HCT116 (cell line): ENCODE results near the gene RAVER1. TPM values are rescaled to one million over a fixed set of nuclear protein-coding genes. Genes with fewer than 3 reads are reported as not detected.

ENCODE experiments used
- ATAC-seq: fragments of 200-7000 bp; cut with Tn5 transposase; 2 replicates; pipeline ENCODE4 v1.9.1; 2020; ENCODE audit warnings: mild to moderate bottlenecking, moderate library complexity
- BruUV-seq: library from RNA; stranded (reverse); fragments of 400-500 nt; replicated peaks from 2 replicates; lab custom pipeline; 2021; lab: Mats Ljungman, UMichigan
- CTCF ChIA-PET: fragments of 300-600 bp; sonication (Branson Sonifier 250); formaldehyde crosslinking; loops from one replicate; lab custom pipeline; 2021; ENCODE audit warnings: antibody characterized with exemption; lab: Charles Lee
- POLR2A ChIA-PET: fragments of 300-600, 350-600 bp; sonication (Branson Sonifier 250); formaldehyde crosslinking; loops from one replicate; lab custom pipeline; 2021; ENCODE audit warnings: antibody characterized with exemption; lab: Charles Lee
- RAD21 ChIA-PET, 2 experiments: fragments of 300-600 bp; sonication (Branson Sonifier 250); formaldehyde crosslinking; loops; one replicate each; lab custom pipeline; 2023; ENCODE audit warnings: low total read pairs in 2 of 2; ENCODE audit not compliant: uncharacterized antibody in 2 of 2, unreplicated experiment in 2 of 2, low non-redundant PET in 1 of 2; lab: Charles Lee
- DNase-seq: peaks from one replicate; pipeline ENCODE4 v3.0.0-alpha.2; 2010; ENCODE audit warnings: low read depth, low spot score
- H2AFZ ChIP-seq: fragments of 200-600 bp; shearing (Covaris generic), sonication (generic); 2 replicates; pipeline ENCODE4 v1.6.1; 2017; ENCODE audit warnings: low read depth, mixed run types, mixed read lengths, antibody characterized with exemption, low read length; ENCODE audit not compliant: poor library complexity, severe bottlenecking
- H3K27ac ChIP-seq: 2 replicates; pipeline ENCODE4 v1.5.1; 2012; ENCODE audit warnings: low read depth, low read length
- H3K27me3 ChIP-seq: fragments of 200-600 bp; sonication (generic); 2 replicates; pipeline ENCODE4 v1.6.1; 2016; ENCODE audit warnings: mixed run types, low read length, mixed read lengths; ENCODE audit not compliant: insufficient read depth
- H3K36me3 ChIP-seq, 2 experiments: fragments of 200-500 bp in 1 of 2; fragments of 200-600 bp in 1 of 2; sonication (Bioruptor generic) in 1 of 2; sonication (generic) in 1 of 2; 2 replicates each; pipeline versions ENCODE4 v1.5.1 to v1.6.1; 2014 to 2016; ENCODE audit warnings: low read length in 2 of 2, inconsistent platforms in 1 of 2, mixed read lengths in 1 of 2, mixed run types in 1 of 2; ENCODE audit not compliant: insufficient read depth in 2 of 2, control insufficient read depth in 1 of 2
- H3K4me1 ChIP-seq, 2 experiments: fragments of 200-600 bp in 1 of 2; sonication (generic) in 1 of 2; 2 replicates each; pipeline versions ENCODE4 v1.5.1 to v1.6.1; 2012 to 2017; ENCODE audit warnings: low read length in 2 of 2, inconsistent platforms in 1 of 2, mild to moderate bottlenecking in 1 of 2, mixed read lengths in 1 of 2, mixed run types in 1 of 2, moderate library complexity in 1 of 2; ENCODE audit not compliant: insufficient read depth in 2 of 2, control insufficient read depth in 1 of 2
- H3K4me2 ChIP-seq: fragments of 200-600 bp; sonication (generic); 2 replicates; pipeline ENCODE4 v1.6.1; 2017; ENCODE audit warnings: mixed run types, low read length, mixed read lengths
- H3K4me3 ChIP-seq, 2 experiments: fragments of 200-600 bp in 1 of 2; sonication (generic) in 1 of 2; replicated peaks in 1 of 2; 2 replicates each; pipeline ENCODE4 v1.5.1; 2011 to 2016; ENCODE audit warnings: low read length in 2 of 2, control low read depth in 1 of 2, low read depth in 1 of 2, mild to moderate bottlenecking in 1 of 2, mixed read lengths in 1 of 2, mixed run types in 1 of 2
- H3K79me2 ChIP-seq: fragments of 200-600 bp; sonication (generic); 2 replicates; pipeline ENCODE4 v1.6.1; 2017; ENCODE audit warnings: mild to moderate bottlenecking, mixed run types, low read length, moderate library complexity, mixed read lengths; ENCODE audit not compliant: insufficient read depth
- H3K9ac ChIP-seq: fragments of 200-600 bp; sonication (generic); 2 replicates; pipeline ENCODE4 v1.6.1; 2016; ENCODE audit warnings: low read length, mixed read lengths
- H3K9me2 ChIP-seq: fragments of 200-600 bp; sonication (generic), shearing (Covaris generic); 2 replicates; pipeline ENCODE4 v1.6.1; 2017; ENCODE audit warnings: mixed run types, mild to moderate bottlenecking, moderate library complexity; ENCODE audit not compliant: insufficient read depth
- H3K9me3 ChIP-seq, 2 experiments: fragments of 200-500 bp in 1 of 2; fragments of 200-600 bp in 1 of 2; sonication (Bioruptor generic) in 1 of 2; sonication (generic) in 1 of 2; 2 replicates each; pipeline ENCODE4 v1.6.1; 2014 to 2017; ENCODE audit warnings: low read length in 2 of 2, mixed read lengths in 2 of 2, inconsistent platforms in 1 of 2, low read depth in 1 of 2, mild to moderate bottlenecking in 1 of 2, mixed run types in 1 of 2, moderate library complexity in 1 of 2; ENCODE audit not compliant: control insufficient read depth in 1 of 2, insufficient read depth in 1 of 2
- H4K20me1 ChIP-seq: fragments of 200-600 bp; sonication (generic), shearing (Covaris generic); 2 replicates; pipeline ENCODE4 v1.6.1; 2017; ENCODE audit warnings: mixed run types, mild to moderate bottlenecking, moderate library complexity; ENCODE audit not compliant: insufficient read depth
- CBX3 ChIP-seq: IDR thresholded peaks from 2 replicates; pipeline ENCODE4 v1.6.1; 2012; ENCODE audit warnings: low read depth
- CEBPB ChIP-seq: IDR thresholded peaks from 2 replicates; pipeline ENCODE4 v1.6.1; 2012; ENCODE audit warnings: low read depth
- EGR1 ChIP-seq: IDR thresholded peaks from 2 replicates; pipeline ENCODE4 v1.6.1; 2012; ENCODE audit warnings: low read depth
- ELF1 ChIP-seq: IDR thresholded peaks from 2 replicates; pipeline ENCODE4 v1.6.1; 2012; ENCODE audit warnings: low read depth, borderline replicate concordance
- EZH2phosphoT487 ChIP-seq: fragments of 200-600 bp; IDR thresholded peaks from 2 replicates; pipeline ENCODE4 v1.6.1; 2018; ENCODE audit warnings: antibody characterized with exemption, borderline replicate concordance
- JUND ChIP-seq: IDR thresholded peaks from 2 replicates; pipeline ENCODE4 v1.6.1; 2012
- POLR2A ChIP-seq: IDR thresholded peaks from 2 replicates; pipeline ENCODE4 v1.7.0; 2011; ENCODE audit warnings: borderline replicate concordance; ENCODE audit not compliant: insufficient read depth, insufficient read length; ENCODE audit errors: extremely low read depth
- POLR2AphosphoS5 ChIP-seq: IDR thresholded peaks from 2 replicates; pipeline ENCODE4 v1.6.1; 2011; ENCODE audit warnings: mild to moderate bottlenecking, low read depth, low read length, moderate library complexity
- SIN3A ChIP-seq: IDR thresholded peaks from 2 replicates; pipeline ENCODE4 v1.6.1; 2012; ENCODE audit warnings: low read depth
- SP1 ChIP-seq: IDR thresholded peaks from 2 replicates; pipeline ENCODE4 v1.6.1; 2012; ENCODE audit warnings: low read depth
- SRF ChIP-seq: IDR thresholded peaks from 2 replicates; pipeline ENCODE4 v1.6.1; 2012; ENCODE audit warnings: low read depth
- TCF7L2 ChIP-seq: IDR thresholded peaks from 2 replicates; pipeline ENCODE4 v1.7.0; 2011; ENCODE audit warnings: borderline replicate concordance, inconsistent platforms; ENCODE audit not compliant: insufficient read depth, insufficient read length; ENCODE audit errors: extremely low read depth
- YY1 ChIP-seq: IDR thresholded peaks from 2 replicates; pipeline ENCODE4 v1.6.1; 2011; ENCODE audit warnings: low read length, low read depth, moderate library complexity, mild to moderate bottlenecking; ENCODE audit not compliant: insufficient replicate concordance; ENCODE audit errors: extremely low read depth
- ZFX ChIP-seq: fragments of 450-650 bp; IDR thresholded peaks from 2 replicates; pipeline ENCODE4 v1.6.1; 2017
- intact Hi-C: fragments of 100-400 bp; cut with micrococcal nuclease; formaldehyde crosslinking; loops from 2 replicates; pipeline ENCODE4 v1.10.0; 2022
- total RNA-seq: library from RNA; stranded (reverse); gene quantifications from one replicate; pipeline ENCODE4 v1.2.1, GENCODE V29; 2021; ENCODE audit not compliant: unreplicated experiment
- TF ChIP-seq, protein P1 (sequence below), 3 experiments: fragments of 200-600 bp in 1 of 3; sonication (generic) in 1 of 3; IDR thresholded peaks in 2 of 3; conservative IDR thresholded peaks in 1 of 3; 2 replicates each; pipeline ENCODE4 v1.5.1; 2012 to 2017; ENCODE audit warnings: low read depth in 2 of 3, low read length in 2 of 3, antibody characterized with exemption in 1 of 3, borderline replicate concordance in 1 of 3, control low read depth in 1 of 3, mild to moderate bottlenecking in 1 of 3, mixed read lengths in 1 of 3, mixed run types in 1 of 3, moderate library complexity in 1 of 3; ENCODE audit not compliant: insufficient read depth in 1 of 3
- TF ChIP-seq, protein P2 (sequence below): IDR thresholded peaks from 2 replicates; pipeline ENCODE4 v1.6.1; 2012; ENCODE audit warnings: low read depth
- TF ChIP-seq, protein P3 (sequence below): IDR thresholded peaks from 2 replicates; pipeline ENCODE4 v1.6.1; 2011; ENCODE audit warnings: mild to moderate bottlenecking, low read length, moderate library complexity; ENCODE audit not compliant: insufficient replicate concordance; ENCODE audit errors: extremely low read depth
- TF ChIP-seq, protein P4 (sequence below): IDR thresholded peaks from 2 replicates; pipeline ENCODE4 v1.6.1; 2012

The RAVER1 gene
- total RNA-seq, 1 experiment from 2014 or later = 71.0 TPM

DNA sequence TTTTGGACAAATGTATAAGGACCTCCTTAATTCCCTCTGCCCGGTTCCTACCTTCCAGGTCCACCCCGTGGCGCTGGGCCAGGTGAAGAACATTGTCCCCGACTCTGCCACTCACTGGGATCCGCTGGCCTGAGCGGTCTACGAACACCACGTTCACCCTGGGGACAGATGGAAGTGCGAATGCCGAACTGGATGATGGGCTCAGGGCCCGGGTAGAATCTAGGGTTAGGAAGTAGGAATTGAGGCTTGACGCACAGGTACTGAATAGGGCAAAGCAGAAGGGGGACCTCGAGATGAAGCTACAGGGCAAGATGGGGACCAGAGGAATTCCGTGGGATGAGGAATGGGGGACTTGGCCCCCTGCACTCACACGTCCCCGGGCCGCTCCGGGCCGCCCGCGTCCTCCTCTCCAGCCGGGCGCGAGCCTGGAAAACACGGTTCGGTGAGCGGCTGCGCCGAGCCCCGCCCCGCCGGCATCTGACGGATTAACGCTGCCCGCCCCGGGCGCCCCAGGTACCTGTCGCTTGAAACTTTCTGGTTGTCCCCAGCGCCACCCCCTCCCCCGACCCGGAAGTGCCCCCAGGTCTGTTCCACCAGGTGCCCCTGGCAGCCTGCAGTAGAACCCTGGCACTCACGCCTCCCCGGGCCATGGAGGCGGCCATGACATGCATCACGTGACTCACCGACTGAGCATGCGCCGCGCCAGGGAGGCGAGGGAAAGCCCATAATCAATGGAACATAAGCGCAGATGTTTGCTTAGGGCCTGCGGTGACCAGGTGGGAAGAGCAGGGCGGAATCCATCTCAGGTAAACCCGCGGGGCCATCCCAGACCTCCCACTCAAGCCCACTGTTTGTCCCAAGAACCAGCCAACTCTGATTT is 17.8 kb downstream of the RAVER1 start, which contains the start of gene FDX2:
FDX2 (minus strand) TSS at position 681 of the 880 bp plus-strand sequence; CDS start at position 662, 19 bp downstream.
- no peaks in the 10 kb centered on the region for H3K9me3 ChIP-seq
- H3K79me2 ChIP-seq = 0 out of 2 replicates have a peak, but pooled peaks cover 4% of the 10 kb centered on the region
- peak within 1 kb of the TSS; percentile 89 to 98 for H3K4me3 ChIP-seq
- RAD21 ChIA-PET = no interaction called here
- H3K36me3 ChIP-seq = peaks cover 9 to 14% of the 10 kb centered on the region in 2 experiments; a peak in 3 of 4 replicates
- no peaks in the 10 kb centered on the region for H3K27me3 ChIP-seq
- POLR2A ChIA-PET = interaction anchor here (1.3 to 1.8 kb wide), 2 partner anchors 19 to 26 kb away, joined by 3 to 5 read pairs; partner anchors contain the start of gene ICAM5
- no peaks in the 10 kb centered on the region for H4K20me1 ChIP-seq
- peak within 1 kb of the TSS; percentile 32 for H2AFZ ChIP-seq
- peak within 1 kb of the TSS; percentile 82 for H3K9ac ChIP-seq
- H3K4me2 ChIP-seq = peak within 1 kb of the TSS; percentile 96
- TSS peak; percentile 57 for BruUV-seq
- no peaks in the 10 kb centered on the region for H3K9me2 ChIP-seq
- ATAC-seq = peak; percentile 89
- intact Hi-C loops = no loop called here
- DNase-seq = peak; percentile 62
- peaks cover 4 to 21% of the 10 kb centered on the region in 2 experiments; a peak in 3 of 4 replicates for H3K4me1 ChIP-seq
- CTCF ChIA-PET = no interaction called here
- H3K27ac ChIP-seq = peak within 1 kb of the TSS; percentile 80
- TF ChIP-seq POLR2A (peak; percentile 35), CEBPB (no peak), CBX3 (no peak), YY1 (peak; percentile 99), SIN3A (peak; percentile 83), ELF1 (no peak), EZH2phosphoT487 (no peak), JUND (no peak), POLR2AphosphoS5 (peak; percentile 82), SRF (no peak), ZFX (peak; percentile 51; the same call in 1 of the 2 replicates), TCF7L2 (no peak), EGR1 (no peak), SP1 (no peak)
- TF ChIP-seq, protein P1, sequence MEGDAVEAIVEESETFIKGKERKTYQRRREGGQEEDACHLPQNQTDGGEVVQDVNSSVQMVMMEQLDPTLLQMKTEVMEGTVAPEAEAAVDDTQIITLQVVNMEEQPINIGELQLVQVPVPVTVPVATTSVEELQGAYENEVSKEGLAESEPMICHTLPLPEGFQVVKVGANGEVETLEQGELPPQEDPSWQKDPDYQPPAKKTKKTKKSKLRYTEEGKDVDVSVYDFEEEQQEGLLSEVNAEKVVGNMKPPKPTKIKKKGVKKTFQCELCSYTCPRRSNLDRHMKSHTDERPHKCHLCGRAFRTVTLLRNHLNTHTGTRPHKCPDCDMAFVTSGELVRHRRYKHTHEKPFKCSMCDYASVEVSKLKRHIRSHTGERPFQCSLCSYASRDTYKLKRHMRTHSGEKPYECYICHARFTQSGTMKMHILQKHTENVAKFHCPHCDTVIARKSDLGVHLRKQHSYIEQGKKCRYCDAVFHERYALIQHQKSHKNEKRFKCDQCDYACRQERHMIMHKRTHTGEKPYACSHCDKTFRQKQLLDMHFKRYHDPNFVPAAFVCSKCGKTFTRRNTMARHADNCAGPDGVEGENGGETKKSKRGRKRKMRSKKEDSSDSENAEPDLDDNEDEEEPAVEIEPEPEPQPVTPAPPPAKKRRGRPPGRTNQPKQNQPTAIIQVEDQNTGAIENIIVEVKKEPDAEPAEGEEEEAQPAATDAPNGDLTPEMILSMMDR (IDR thresholded peaks at IDR 0.05 in 2 of 3, conservative IDR thresholded peaks at IDR 0.05 in 1 of 3; ENCODE audit: borderline replicate concordance in 1 of 3, insufficient read depth in 1 of 3, low read depth in 2 of 3, low read length in 2 of 3) = no peak
- TF ChIP-seq, protein P2, sequence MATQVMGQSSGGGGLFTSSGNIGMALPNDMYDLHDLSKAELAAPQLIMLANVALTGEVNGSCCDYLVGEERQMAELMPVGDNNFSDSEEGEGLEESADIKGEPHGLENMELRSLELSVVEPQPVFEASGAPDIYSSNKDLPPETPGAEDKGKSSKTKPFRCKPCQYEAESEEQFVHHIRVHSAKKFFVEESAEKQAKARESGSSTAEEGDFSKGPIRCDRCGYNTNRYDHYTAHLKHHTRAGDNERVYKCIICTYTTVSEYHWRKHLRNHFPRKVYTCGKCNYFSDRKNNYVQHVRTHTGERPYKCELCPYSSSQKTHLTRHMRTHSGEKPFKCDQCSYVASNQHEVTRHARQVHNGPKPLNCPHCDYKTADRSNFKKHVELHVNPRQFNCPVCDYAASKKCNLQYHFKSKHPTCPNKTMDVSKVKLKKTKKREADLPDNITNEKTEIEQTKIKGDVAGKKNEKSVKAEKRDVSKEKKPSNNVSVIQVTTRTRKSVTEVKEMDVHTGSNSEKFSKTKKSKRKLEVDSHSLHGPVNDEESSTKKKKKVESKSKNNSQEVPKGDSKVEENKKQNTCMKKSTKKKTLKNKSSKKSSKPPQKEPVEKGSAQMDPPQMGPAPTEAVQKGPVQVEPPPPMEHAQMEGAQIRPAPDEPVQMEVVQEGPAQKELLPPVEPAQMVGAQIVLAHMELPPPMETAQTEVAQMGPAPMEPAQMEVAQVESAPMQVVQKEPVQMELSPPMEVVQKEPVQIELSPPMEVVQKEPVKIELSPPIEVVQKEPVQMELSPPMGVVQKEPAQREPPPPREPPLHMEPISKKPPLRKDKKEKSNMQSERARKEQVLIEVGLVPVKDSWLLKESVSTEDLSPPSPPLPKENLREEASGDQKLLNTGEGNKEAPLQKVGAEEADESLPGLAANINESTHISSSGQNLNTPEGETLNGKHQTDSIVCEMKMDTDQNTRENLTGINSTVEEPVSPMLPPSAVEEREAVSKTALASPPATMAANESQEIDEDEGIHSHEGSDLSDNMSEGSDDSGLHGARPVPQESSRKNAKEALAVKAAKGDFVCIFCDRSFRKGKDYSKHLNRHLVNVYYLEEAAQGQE = no peak
- TF ChIP-seq, protein P3, sequence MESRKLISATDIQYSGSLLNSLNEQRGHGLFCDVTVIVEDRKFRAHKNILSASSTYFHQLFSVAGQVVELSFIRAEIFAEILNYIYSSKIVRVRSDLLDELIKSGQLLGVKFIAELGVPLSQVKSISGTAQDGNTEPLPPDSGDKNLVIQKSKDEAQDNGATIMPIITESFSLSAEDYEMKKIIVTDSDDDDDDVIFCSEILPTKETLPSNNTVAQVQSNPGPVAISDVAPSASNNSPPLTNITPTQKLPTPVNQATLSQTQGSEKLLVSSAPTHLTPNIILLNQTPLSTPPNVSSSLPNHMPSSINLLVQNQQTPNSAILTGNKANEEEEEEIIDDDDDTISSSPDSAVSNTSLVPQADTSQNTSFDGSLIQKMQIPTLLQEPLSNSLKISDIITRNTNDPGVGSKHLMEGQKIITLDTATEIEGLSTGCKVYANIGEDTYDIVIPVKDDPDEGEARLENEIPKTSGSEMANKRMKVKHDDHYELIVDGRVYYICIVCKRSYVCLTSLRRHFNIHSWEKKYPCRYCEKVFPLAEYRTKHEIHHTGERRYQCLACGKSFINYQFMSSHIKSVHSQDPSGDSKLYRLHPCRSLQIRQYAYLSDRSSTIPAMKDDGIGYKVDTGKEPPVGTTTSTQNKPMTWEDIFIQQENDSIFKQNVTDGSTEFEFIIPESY = no peak
- TF ChIP-seq, protein P4, sequence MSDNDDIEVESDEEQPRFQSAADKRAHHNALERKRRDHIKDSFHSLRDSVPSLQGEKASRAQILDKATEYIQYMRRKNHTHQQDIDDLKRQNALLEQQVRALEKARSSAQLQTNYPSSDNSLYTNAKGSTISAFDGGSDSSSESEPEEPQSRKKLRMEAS = peak; percentile 97
